Osteoblast (primary cell): ENCODE measurements around the gene FGFRL1. TPM values are rescaled to one million over a fixed set of nuclear protein-coding genes. Genes with fewer than 3 reads are reported as not detected.
A peak's percentile ranks its signal among the peaks of the same experiment; 100 is the strongest.

Source experiments
- DNase-seq: peaks from one replicate; pipeline ENCODE4 v3.0.0; 2011; ENCODE audit warnings: low spot score, mixed read lengths; ENCODE audit not compliant: insufficient read length; ENCODE audit errors: missing footprints
- H2AFZ ChIP-seq: 2 replicates; pipeline ENCODE4 v1.6.0; 2011; ENCODE audit warnings: mild to moderate bottlenecking, low read length
- H3K27ac ChIP-seq: 2 replicates; pipeline ENCODE4 v1.5.1; 2011; ENCODE audit warnings: mild to moderate bottlenecking, low read depth, low read length, moderate library complexity
- H3K27me3 ChIP-seq: 2 replicates; pipeline ENCODE4 v1.6.0; 2012; ENCODE audit warnings: mild to moderate bottlenecking, control low read depth, inconsistent platforms, low read length, moderate library complexity; ENCODE audit not compliant: insufficient read depth
- H3K36me3 ChIP-seq: 2 replicates; pipeline ENCODE4 v1.5.1; 2011; ENCODE audit warnings: mild to moderate bottlenecking, low read length, control low read depth, moderate library complexity; ENCODE audit not compliant: insufficient read depth
- H3K4me1 ChIP-seq: 2 replicates; pipeline ENCODE4 v1.5.1; 2011; ENCODE audit warnings: mild to moderate bottlenecking, low read length, control low read depth, moderate library complexity; ENCODE audit not compliant: insufficient read depth
- H3K4me2 ChIP-seq: 2 replicates; pipeline ENCODE4 v1.6.0; 2011; ENCODE audit warnings: mild to moderate bottlenecking, low read length; ENCODE audit not compliant: insufficient read depth
- H3K4me3 ChIP-seq: fragments of 200-600 bp; sonication (generic); 3 replicates; pipeline ENCODE4 v1.5.1; 2012; ENCODE audit warnings: mild to moderate bottlenecking, low read length, inconsistent platforms; ENCODE audit not compliant: insufficient read depth
- H3K79me2 ChIP-seq: 2 replicates; pipeline ENCODE4 v1.6.0; 2012; ENCODE audit warnings: mild to moderate bottlenecking, low read length, control low read depth, inconsistent platforms; ENCODE audit not compliant: insufficient read depth
- H3K9me3 ChIP-seq: 2 replicates; pipeline ENCODE4 v1.5.1; 2011; ENCODE audit warnings: low read depth, low read length, control low read depth
- H4K20me1 ChIP-seq: 2 replicates; pipeline ENCODE4 v1.6.0; 2012; ENCODE audit warnings: mild to moderate bottlenecking, low read length, control low read depth; ENCODE audit not compliant: insufficient read depth
- CTCF ChIP-seq: IDR thresholded peaks from 2 replicates; pipeline ENCODE4 v1.5.1; 2011; ENCODE audit warnings: mild to moderate bottlenecking, low read depth, low read length, moderate library complexity; ENCODE audit errors: extremely low read depth
- total RNA-seq: library from RNA; depleted of rRNA; stranded (reverse); fragments of >200 nt; gene quantifications from 2 replicates; pipeline ENCODE4 v1.2.3, GENCODE V29; 2012

FGFRL1 gene
- total RNA-seq, 1 donor: 30.8 TPM

GRCh38 chr4:982814-983213 lies 28.6 kb upstream of the FGFRL1 start:
- no peak for DNase-seq
- H3K4me1 ChIP-seq: peaks cover 26% of the 10 kb centered on the region
- peaks cover 4% of the 10 kb centered on the region for H3K79me2 ChIP-seq
- H3K27ac ChIP-seq: no peak overlapping the region
- no peaks in the 10 kb centered on the region for H3K36me3 ChIP-seq
- no peaks in the 10 kb centered on the region for H3K27me3 ChIP-seq
- peaks cover 3% of the 10 kb centered on the region for H4K20me1 ChIP-seq
- no peak overlapping the region for H2AFZ ChIP-seq
- H3K4me2 ChIP-seq: no peak overlapping the region
- no peak overlapping the region for H3K4me3 ChIP-seq
- H3K9me3 ChIP-seq: no peaks in the 10 kb centered on the region
- no peak for TF ChIP-seq CTCF

DNA sequence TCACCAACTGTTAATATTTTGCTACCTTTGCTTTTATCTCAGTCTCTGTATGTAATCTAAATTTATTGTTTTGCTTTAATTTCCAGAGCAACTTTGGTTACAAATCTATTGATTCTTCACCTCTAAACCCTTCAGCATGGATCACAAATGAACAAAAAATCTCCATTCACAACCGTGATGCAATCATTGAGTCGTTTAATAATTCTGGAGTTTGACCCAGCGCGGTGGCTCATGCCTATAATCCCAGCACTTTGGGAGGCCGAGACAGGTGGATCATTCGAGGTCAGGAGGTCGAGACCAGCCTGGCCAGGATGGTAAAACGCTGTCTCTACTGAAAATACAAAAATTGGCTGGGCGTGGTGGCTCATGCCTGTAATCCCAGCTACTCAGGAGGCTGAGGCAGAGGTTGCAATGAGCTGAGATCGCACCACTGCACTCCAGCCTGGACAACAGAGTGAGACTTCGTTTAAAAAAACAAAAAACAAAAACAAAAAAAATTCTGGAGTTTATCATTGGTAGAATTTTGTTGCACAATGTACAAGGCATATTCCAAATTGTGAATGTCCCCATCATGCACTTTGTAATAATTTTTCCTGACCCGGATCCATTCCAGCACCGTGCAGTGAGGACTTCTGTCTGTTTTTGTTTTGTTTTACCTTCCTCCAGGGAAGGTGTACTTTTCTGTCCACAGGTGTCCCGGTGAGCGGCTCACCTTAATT lies 26.9 kb upstream of the FGFRL1 start:
- no peaks in the 10 kb centered on the region for H3K36me3 ChIP-seq
- H3K79me2 ChIP-seq: peaks cover 9% of the 10 kb centered on the region
- H3K9me3 ChIP-seq: no peaks in the 10 kb centered on the region
- no peak for TF ChIP-seq CTCF
- no peaks in the 10 kb centered on the region for H3K27me3 ChIP-seq
- H3K4me3 ChIP-seq: peak overlapping the region; percentile 63
- H3K4me1 ChIP-seq: peaks cover 24% of the 10 kb centered on the region
- no peak for DNase-seq
- H3K27ac ChIP-seq: no peak overlapping the region
- peak overlapping the region; percentile 76 for H2AFZ ChIP-seq
- H3K4me2 ChIP-seq: peak overlapping the region; percentile 96
- peaks cover 14% of the 10 kb centered on the region for H4K20me1 ChIP-seq

- no peaks in the 10 kb centered on the region for H3K27me3 ChIP-seq
- peak; percentile 99 for DNase-seq
- no peaks in the 10 kb centered on the region for H3K9me3 ChIP-seq
- peak overlapping the region; percentile 63 for H3K4me3 ChIP-seq
- no peak overlapping the region for H3K27ac ChIP-seq
- H4K20me1 ChIP-seq: peaks cover 18% of the 10 kb centered on the region
- TF ChIP-seq CTCF: no peak
- H3K79me2 ChIP-seq: peaks cover 9% of the 10 kb centered on the region
- H3K4me1 ChIP-seq: peaks cover 23% of the 10 kb centered on the region
- H3K4me2 ChIP-seq: peak overlapping the region; percentile 96
- H3K36me3 ChIP-seq: no peaks in the 10 kb centered on the region
- peak overlapping the region; percentile 76 for H2AFZ ChIP-seq
Observed at GRCh38 chr4:985123-985830, 26.1 kb upstream of the FGFRL1 start.

GRCh38 chr4:986428-986878 lies 25.0 kb upstream of the FGFRL1 start:
- no peaks in the 10 kb centered on the region for H3K27me3 ChIP-seq
- TF ChIP-seq CTCF: no peak
- no peak for DNase-seq
- H3K79me2 ChIP-seq: peaks cover 9% of the 10 kb centered on the region
- peaks cover 23% of the 10 kb centered on the region for H3K4me1 ChIP-seq
- peak overlapping the region; percentile 96 for H3K4me2 ChIP-seq
- peak overlapping the region; percentile 84 for H3K4me3 ChIP-seq
- peaks cover 18% of the 10 kb centered on the region for H4K20me1 ChIP-seq
- H3K36me3 ChIP-seq: no peaks in the 10 kb centered on the region
- peak overlapping the region; percentile 63 for H3K27ac ChIP-seq
- H2AFZ ChIP-seq: peak overlapping the region; percentile 97
- no peaks in the 10 kb centered on the region for H3K9me3 ChIP-seq
